Activated T-cell treated with anti-CD3 and anti-CD28 coated beads, Interleukin-2, amount 50 U/mL, for 72 hours (primary cell): ENCODE results near the gene SPEF2. TPM values are rescaled to one million over a fixed set of nuclear protein-coding genes. Genes with fewer than 3 reads are reported as not detected.

Experiments used
- ATAC-seq, 2 donors: fragments of 150-1000 bp; cut with Tn5 transposase; replicated peaks in 1 of 2; 2 replicates each; pipeline ENCODE4 v1.10.0; 2021; ENCODE audit warnings: moderate library complexity in 2 of 2, mild to moderate bottlenecking in 1 of 2
- DNase-seq, 2 donors: peaks; one replicate each; pipeline ENCODE4 v3.0.0; 2021 to 2022; ENCODE audit warnings: mixed read lengths in 1 of 2
- H3K27ac Mint-ChIP-seq: one replicate; pipeline ENCODE4 v1.8.0; 2022; ENCODE audit warnings: mild to moderate bottlenecking, moderate library complexity, mixed read lengths
- H3K27me3 Mint-ChIP-seq: one replicate; pipeline ENCODE4 v1.8.0; 2022; ENCODE audit warnings: low read depth, mixed read lengths
- H3K36me3 Mint-ChIP-seq, 2 donors: one replicate each; pipeline ENCODE4 v1.8.0; 2022; ENCODE audit warnings: mixed read lengths in 2 of 2, mild to moderate bottlenecking in 1 of 2; ENCODE audit not compliant: insufficient read depth in 2 of 2
- H3K4me1 Mint-ChIP-seq: one replicate; pipeline ENCODE4 v1.8.0; 2022; ENCODE audit warnings: low read depth, mixed read lengths
- H3K4me3 Mint-ChIP-seq, 2 donors: one replicate each; pipeline ENCODE4 v1.8.0; 2022; ENCODE audit warnings: mild to moderate bottlenecking in 2 of 2, mixed read lengths in 2 of 2, moderate library complexity in 2 of 2
- H3K9me3 Mint-ChIP-seq, 2 donors: one replicate each; pipeline ENCODE4 v1.8.0; 2022; ENCODE audit warnings: mixed read lengths in 2 of 2
- total RNA-seq, 2 donors: library from RNA; stranded (reverse); gene quantifications; one replicate each; pipeline ENCODE4 v1.2.3, GENCODE V29; 2022

The SPEF2 gene
- total RNA-seq, 2 donors from 2014 or later: 17.9 to 19.1 TPM

DNA sequence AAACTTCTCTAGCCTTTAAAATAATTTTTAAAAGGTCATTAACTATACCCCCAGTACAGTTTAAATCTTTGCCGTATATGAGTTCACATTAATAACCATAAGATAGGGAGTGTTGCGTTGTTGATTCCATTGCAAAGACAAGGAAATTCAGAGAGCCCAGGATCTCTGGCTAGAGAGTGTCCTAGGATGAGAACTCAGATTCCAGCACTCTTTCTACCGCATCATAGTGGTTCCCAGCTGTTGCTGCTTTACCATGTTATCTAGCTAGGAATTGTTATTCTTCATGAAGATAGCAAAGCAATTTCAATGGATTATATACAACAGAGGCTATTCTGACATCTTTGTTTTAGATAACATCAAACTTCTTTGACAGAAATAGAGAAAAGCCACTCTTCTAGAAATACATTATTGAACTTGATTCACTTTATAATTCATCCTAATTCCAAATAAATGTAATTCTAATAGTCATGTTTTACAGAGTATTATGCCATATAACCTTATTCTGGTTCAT, 160.7 kb downstream of the SPEF2 start:
- Mint-ChIP-seq H3K27ac (peak overlapping the region; percentile 57), H3K27me3 (no peaks in the 10 kb centered on the region), H3K9me3 (peaks cover 0 to 2% of the 10 kb centered on the region in 2 donors), H3K4me3 (peak overlapping the region in 1 of 2 donors; percentile 65), H3K36me3 (peaks cover 3 to 4% of the 10 kb centered on the region in 2 donors), H3K4me1 (peaks cover 87% of the 10 kb centered on the region)
- DNase-seq (no peak), ATAC-seq (no peak)

GRCh38 chr5:35780236-35780635, 162.6 kb downstream of the SPEF2 start:
- ATAC-seq: peak; percentile 46 to 56
- peak overlapping the region; percentile 96 for H3K27ac Mint-ChIP-seq
- H3K36me3 Mint-ChIP-seq: no peaks in the 10 kb centered on the region
- peaks cover 86% of the 10 kb centered on the region for H3K4me1 Mint-ChIP-seq
- no peaks in the 10 kb centered on the region for H3K9me3 Mint-ChIP-seq
- peak; percentile 45 for DNase-seq
- H3K4me3 Mint-ChIP-seq: peak overlapping the region; percentile 71 to 78
- H3K27me3 Mint-ChIP-seq: no peaks in the 10 kb centered on the region

DNA sequence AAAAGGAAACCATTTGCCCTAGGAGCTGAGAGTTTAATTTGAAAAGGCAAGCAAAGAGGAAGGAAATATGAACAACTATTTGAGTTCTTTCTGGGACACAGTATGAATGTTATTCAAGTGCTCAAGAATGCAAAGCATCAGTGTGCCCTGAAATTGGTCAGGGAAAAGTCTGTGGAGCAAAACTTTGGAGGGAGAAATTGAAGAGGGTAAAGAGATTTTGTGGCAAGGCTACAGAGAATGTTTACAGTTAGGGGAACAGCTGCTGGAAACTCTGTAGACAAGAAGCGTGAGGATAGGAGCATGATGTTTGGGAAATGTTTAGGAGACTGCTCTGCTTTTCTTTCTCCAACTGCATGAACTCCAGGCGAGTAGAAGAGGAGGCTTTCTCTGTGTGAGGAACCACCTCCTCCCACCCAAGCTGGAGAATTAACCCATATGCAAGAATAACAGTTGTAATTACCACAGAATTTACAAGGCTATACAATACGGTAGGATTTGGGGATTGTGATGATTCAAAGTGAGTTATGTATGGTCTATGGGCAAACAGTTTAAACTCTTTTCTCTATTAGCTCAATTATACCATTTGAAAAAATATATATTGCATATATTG, 163.6 kb downstream of the SPEF2 start:
- peak overlapping the region; percentile 51 to 79 for H3K4me3 Mint-ChIP-seq
- DNase-seq (no peak), ATAC-seq (no peak)
- H3K27me3 Mint-ChIP-seq: no peaks in the 10 kb centered on the region
- no peaks in the 10 kb centered on the region for H3K36me3 Mint-ChIP-seq
- H3K27ac Mint-ChIP-seq: peak overlapping the region; percentile 90
- H3K9me3 Mint-ChIP-seq: no peaks in the 10 kb centered on the region
- peaks cover 91% of the 10 kb centered on the region for H3K4me1 Mint-ChIP-seq

DNA sequence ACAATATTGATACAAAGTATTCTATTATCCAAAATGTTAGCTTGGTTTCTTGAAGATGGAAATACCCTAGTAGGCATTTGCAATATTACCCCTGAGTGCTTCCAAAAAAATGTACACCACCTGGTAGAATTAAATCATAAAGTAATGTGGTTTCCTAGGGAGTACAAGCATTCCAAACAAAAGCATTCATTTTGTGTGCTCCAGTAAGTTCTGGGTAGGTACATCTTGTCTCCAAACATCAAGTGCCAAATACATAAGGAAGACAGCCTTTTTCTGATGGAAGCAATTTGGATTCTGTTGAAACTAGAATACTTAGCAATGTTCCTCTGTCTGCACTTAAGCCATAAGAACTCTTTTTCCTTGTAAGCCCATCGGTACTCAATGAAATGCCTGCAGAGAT, 165.9 kb downstream of the SPEF2 start:
- H3K36me3 Mint-ChIP-seq: no peaks in the 10 kb centered on the region
- no peak for ATAC-seq
- H3K9me3 Mint-ChIP-seq: no peaks in the 10 kb centered on the region
- no peaks in the 10 kb centered on the region for H3K27me3 Mint-ChIP-seq
- H3K27ac Mint-ChIP-seq: peak overlapping the region; percentile 89
- peaks cover 94% of the 10 kb centered on the region for H3K4me1 Mint-ChIP-seq
- no peak for DNase-seq
- peak overlapping the region in 1 of 2 donors; percentile 31 for H3K4me3 Mint-ChIP-seq

GRCh38 chr5:35785601-35786085, 168.0 kb downstream of the SPEF2 start:
- H3K27me3 Mint-ChIP-seq: no peaks in the 10 kb centered on the region
- peak; percentile 86 to 88 for ATAC-seq

GRCh38 chr5:35788724-35789123, 171.1 kb downstream of the SPEF2 start:
- peaks cover 90% of the 10 kb centered on the region for H3K4me1 Mint-ChIP-seq
- no peaks in the 10 kb centered on the region for H3K9me3 Mint-ChIP-seq
- no peak overlapping the region for H3K4me3 Mint-ChIP-seq
- no peaks in the 10 kb centered on the region for H3K27me3 Mint-ChIP-seq
- H3K27ac Mint-ChIP-seq: no peak overlapping the region
- H3K36me3 Mint-ChIP-seq: no peaks in the 10 kb centered on the region
- DNase-seq (no peak), ATAC-seq (no peak)

More at GRCh38 chr5:35785601-35786085, 168.0 kb downstream of the SPEF2 start:
- no peaks in the 10 kb centered on the region for H3K36me3 Mint-ChIP-seq
- peaks cover 94% of the 10 kb centered on the region for H3K4me1 Mint-ChIP-seq
- peak overlapping the region; percentile 84 for H3K27ac Mint-ChIP-seq
- H3K9me3 Mint-ChIP-seq: no peaks in the 10 kb centered on the region
- H3K4me3 Mint-ChIP-seq: peak overlapping the region; percentile 64 to 80
- DNase-seq: peak; percentile 59 to 64

DNA sequence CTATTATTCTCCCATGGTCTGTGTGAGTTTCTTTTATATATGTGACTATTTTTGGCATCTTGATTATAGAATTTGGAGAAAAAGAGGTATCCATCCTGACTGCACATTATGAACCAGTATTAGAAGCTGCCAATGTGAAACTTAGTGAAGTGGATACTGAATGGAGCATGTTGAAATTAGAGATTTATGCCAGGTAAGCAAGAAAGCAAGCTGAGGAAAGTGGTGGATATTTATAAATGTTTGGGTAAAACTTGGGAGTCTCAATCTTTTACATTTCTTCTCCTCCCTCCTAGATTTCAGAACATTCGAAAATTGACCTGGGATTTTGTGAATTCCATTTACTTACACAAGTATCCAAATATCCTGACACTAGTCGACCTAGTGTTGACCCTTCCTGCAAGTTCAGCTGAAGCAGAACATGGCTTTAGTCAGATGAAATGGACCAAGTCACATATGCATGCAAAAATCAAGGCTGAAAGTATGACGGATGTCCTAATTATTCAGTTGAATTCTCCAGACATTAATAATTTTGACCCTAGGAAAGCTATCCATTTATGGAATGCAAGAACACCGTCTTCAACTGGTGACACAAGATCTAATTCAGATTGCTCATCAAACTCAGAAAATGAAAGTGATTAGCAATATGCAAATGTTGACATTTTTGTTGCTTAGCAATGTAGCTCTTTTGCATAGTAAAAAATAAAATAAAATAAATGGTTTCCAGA, 172.2 kb downstream of the SPEF2 start:
- DNase-seq (no peak), ATAC-seq (no peak)
- Mint-ChIP-seq H3K4me1 (peaks cover 90% of the 10 kb centered on the region), H3K9me3 (no peaks in the 10 kb centered on the region), H3K36me3 (no peaks in the 10 kb centered on the region), H3K27ac (peak overlapping the region; percentile 84), H3K4me3 (peak overlapping the region; percentile 41 to 72), H3K27me3 (no peaks in the 10 kb centered on the region)

GRCh38 chr5:35790457-35790822, 172.8 kb downstream of the SPEF2 start:
- peak overlapping the region; percentile 84 for H3K27ac Mint-ChIP-seq
- no peaks in the 10 kb centered on the region for H3K27me3 Mint-ChIP-seq
- H3K36me3 Mint-ChIP-seq: no peaks in the 10 kb centered on the region
- no peak for ATAC-seq
- H3K4me3 Mint-ChIP-seq: peak overlapping the region; percentile 41 to 75
- H3K9me3 Mint-ChIP-seq: no peaks in the 10 kb centered on the region
- peaks cover 90% of the 10 kb centered on the region for H3K4me1 Mint-ChIP-seq
- no peak for DNase-seq

DNA sequence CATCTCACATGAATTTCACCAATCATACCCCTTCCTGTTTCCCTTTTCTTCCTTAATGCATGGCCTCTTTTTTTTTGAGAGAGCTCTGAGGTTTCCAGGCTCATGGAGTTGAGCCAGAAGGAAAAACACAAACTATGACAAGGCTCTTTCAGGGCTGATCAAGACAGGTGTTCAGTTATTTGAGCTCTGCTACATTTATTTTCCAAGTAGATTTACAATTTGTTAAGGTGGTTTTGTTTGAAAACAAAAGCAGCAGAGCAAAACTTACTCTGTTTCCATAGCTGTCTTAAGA, 176.6 kb downstream of the SPEF2 start:
- ATAC-seq: no peak
- Mint-ChIP-seq H3K9me3 (no peaks in the 10 kb centered on the region), H3K27ac (peak overlapping the region; percentile 90), H3K36me3 (peaks cover under 1 to 1% of the 10 kb centered on the region in 2 donors), H3K27me3 (no peaks in the 10 kb centered on the region), H3K4me3 (peak overlapping the region; percentile 54 to 55), H3K4me1 (peaks cover 93% of the 10 kb centered on the region)
- DNase-seq: no peak

GRCh38 chr5:35794684-35795375, 177.2 kb downstream of the SPEF2 start:
- DNase-seq: no peak
- peaks cover 88% of the 10 kb centered on the region for H3K4me1 Mint-ChIP-seq
- peak; percentile 39 to 44 for ATAC-seq
- H3K36me3 Mint-ChIP-seq: peaks cover 1 to 2% of the 10 kb centered on the region in 2 donors
- peak overlapping the region; percentile 90 for H3K27ac Mint-ChIP-seq
- no peaks in the 10 kb centered on the region for H3K9me3 Mint-ChIP-seq
- H3K27me3 Mint-ChIP-seq: no peaks in the 10 kb centered on the region
- peak overlapping the region; percentile 54 to 55 for H3K4me3 Mint-ChIP-seq

DNA sequence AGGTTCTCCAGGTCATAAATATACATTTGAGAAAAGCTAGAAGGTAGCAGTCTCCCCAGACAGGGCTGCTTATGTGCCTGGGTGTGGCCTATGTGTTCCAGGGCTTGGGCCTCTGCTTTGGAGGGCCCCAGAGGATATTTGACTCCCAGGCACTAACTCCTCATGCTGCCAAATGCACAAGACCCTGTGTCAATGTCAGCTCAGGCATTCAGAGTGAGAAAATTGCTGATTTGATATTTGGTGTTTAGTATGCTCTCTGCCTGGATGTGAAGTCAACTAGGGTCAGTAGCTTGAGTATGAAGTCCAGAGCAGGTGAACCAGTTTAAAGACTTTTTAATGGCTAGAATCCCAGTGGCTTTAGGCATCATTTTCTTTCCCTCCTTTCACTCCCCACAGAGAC, 181.5 kb downstream of the SPEF2 start:
- ATAC-seq (no peak), DNase-seq (no peak)
- no peaks in the 10 kb centered on the region for H3K9me3 Mint-ChIP-seq
- no peaks in the 10 kb centered on the region for H3K27me3 Mint-ChIP-seq
- H3K4me3 Mint-ChIP-seq: no peak overlapping the region
- peaks cover 4% of the 10 kb centered on the region in 2 donors for H3K36me3 Mint-ChIP-seq
- no peak overlapping the region for H3K27ac Mint-ChIP-seq
- H3K4me1 Mint-ChIP-seq: peaks cover 80% of the 10 kb centered on the region

DNA sequence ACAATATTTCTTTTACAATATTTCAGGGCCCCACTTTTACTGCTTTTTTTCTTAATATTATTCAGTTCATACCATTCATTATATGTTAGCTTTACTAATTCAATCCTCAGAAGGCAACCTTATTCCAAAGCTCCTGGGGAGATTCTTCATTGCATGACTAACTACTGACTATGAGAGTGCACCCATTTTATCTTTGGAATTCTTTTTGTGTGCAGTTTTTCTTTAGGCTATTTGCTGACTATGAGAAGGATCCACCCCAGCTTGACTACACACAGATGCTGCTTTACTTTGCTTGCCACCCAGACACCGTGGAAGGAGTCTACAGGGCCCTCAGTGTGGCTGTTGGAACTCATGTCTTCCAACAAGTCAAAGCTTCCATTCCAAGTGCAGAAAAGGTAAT, 182.1 kb downstream of the SPEF2 start:
- no peaks in the 10 kb centered on the region for H3K9me3 Mint-ChIP-seq
- peaks cover 80% of the 10 kb centered on the region for H3K4me1 Mint-ChIP-seq
- no peak overlapping the region for H3K27ac Mint-ChIP-seq
- H3K36me3 Mint-ChIP-seq: peaks cover 4% of the 10 kb centered on the region in 2 donors
- ATAC-seq (no peak), DNase-seq (no peak)
- H3K4me3 Mint-ChIP-seq: no peak overlapping the region
- no peaks in the 10 kb centered on the region for H3K27me3 Mint-ChIP-seq

DNA sequence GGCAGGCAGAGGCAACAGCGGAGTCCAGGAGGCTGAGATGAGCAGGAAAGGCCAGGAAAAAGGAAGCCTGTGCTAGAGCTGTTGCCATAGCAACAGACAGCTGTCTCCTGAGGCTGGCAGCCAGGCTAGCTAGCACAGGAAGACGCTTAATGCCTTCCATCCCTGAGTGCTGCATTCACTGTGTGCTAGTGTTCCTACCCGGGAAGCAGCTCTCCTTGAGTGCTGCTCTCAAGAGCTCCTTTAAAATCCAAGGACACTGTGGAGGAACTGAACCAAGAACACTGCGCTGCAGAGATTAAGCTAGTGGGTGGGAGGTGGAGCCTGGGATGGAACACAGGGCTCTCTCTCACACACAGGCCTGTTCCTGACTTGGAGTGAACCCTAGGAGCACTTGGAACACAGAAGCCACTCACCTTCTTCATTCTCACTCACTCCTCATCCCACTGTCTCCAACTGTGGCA, 185.6 kb downstream of the SPEF2 start:
- ATAC-seq: peak; percentile 36 to 38
- Mint-ChIP-seq H3K27me3 (no peaks in the 10 kb centered on the region), H3K4me3 (peak overlapping the region; percentile 25 to 60), H3K4me1 (peaks cover 76% of the 10 kb centered on the region), H3K9me3 (no peaks in the 10 kb centered on the region), H3K27ac (peak overlapping the region; percentile 88), H3K36me3 (peaks cover 3 to 6% of the 10 kb centered on the region in 2 donors)
- DNase-seq: no peak
